SK-N-MC (cell line): ENCODE data around the gene MIA3.
"Not testable (repeated sequence)": the region's sequence is repeated elsewhere in the genome, so short reads cannot be mapped to it uniquely, and the experiment has no call there.

Source experiments
- EZH2 ChIP-seq: fragments of 200-600 bp; sonication (generic); IDR thresholded peaks from one replicate; pipeline ENCODE4 v1.6.1; 2017; ENCODE audit warnings: antibody characterized with exemption
- POLR2AphosphoS5 ChIP-seq: IDR thresholded peaks from 2 replicates; pipeline ENCODE4 v1.6.1; 2012; ENCODE audit warnings: mild to moderate bottlenecking, low read depth, low read length, borderline replicate concordance

DNA sequence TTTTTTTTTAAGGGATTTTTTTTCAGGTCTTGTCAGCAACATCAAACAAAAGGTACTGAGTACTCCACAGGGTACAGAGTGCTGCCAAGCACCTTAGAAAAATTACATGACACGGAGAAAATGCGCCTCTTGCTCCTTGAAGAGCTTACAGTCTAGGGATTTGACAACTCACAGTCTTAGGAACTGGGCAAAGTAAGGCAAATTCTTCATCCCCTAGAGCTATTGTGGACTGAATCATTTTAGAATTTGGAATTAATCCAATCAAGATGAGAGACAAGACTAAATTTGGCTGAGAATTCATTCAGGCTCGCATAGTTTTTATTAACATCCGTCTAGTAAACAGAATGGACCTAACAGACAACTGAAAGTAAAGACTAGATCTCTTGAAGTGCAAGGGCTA, 50.3 kb downstream of the MIA3 start:
- not testable (repeated sequence) for TF ChIP-seq EZH2, POLR2AphosphoS5
